ENCODE results near the gene THBS2.
"Not testable (repeated sequence)": the region's sequence is repeated elsewhere in the genome, so short reads cannot be mapped to it uniquely, and the experiment has no call there.

The THBS2 gene

GRCh38 chr6:169186496-169187169, 67.0 kb downstream of the THBS2 start:
- DNase-seq (ENCODE audit: low spot score) = no peak
- FAIRE-seq = no peak

- FAIRE-seq = no peak
- no peak for DNase-seq (ENCODE audit: low spot score)
Observed at GRCh38 chr6:169185692-169186485, 67.8 kb downstream of the THBS2 start.

- DNase-seq (ENCODE audit: low spot score) (no peak), FAIRE-seq (no peak)
Observed at GRCh38 chr6:169185011-169185521, 68.6 kb downstream of the THBS2 start.

DNA sequence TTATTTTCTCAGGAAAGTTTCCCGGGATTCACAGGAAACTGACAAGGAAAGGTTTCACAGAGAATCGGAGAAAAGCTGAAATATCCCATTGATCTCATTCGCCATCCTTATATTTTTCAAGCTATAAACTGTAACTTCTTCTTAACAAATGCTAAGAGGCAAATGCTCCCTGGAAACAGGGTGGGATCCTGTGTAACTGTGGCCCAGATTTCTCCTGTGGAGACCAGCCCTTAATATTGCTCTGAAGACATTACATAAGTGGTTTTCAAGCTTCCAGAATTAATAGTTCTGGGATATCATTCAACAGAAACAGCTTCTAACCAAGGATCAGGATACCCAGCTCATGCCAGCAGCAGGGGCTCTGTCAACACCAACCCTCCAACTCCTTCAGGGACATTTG, 69.2 kb downstream of the THBS2 start:
- DNase-seq (ENCODE audit: low spot score) = no peak
- FAIRE-seq = no peak

- no peak for FAIRE-seq
- DNase-seq (ENCODE audit: low spot score) = no peak
Observed at GRCh38 chr6:169183233-169183632, 70.4 kb downstream of the THBS2 start.

- DNase-seq (ENCODE audit: low spot score); FAIRE-seq: not testable (repeated sequence)
Observed at GRCh38 chr6:169179831-169180230, 73.8 kb downstream of the THBS2 start.

- no peak for FAIRE-seq
- no peak for DNase-seq (ENCODE audit: low spot score)
Observed at GRCh38 chr6:169177516-169178166, 76.0 kb downstream of the THBS2 start.

- DNase-seq (ENCODE audit: low spot score) = no peak
- FAIRE-seq = no peak
Observed at GRCh38 chr6:169176361-169176991, 77.2 kb downstream of the THBS2 start.

GRCh38 chr6:169175360-169175887, 78.2 kb downstream of the THBS2 start:
- FAIRE-seq (no peak), DNase-seq (ENCODE audit: low spot score) (no peak)

- DNase-seq (ENCODE audit: low spot score) (no peak), FAIRE-seq (no peak)
Observed at GRCh38 chr6:169174516-169175359, 78.9 kb downstream of the THBS2 start.

GRCh38 chr6:169173532-169174268, 79.9 kb downstream of the THBS2 start:
- FAIRE-seq (peak; percentile 77), DNase-seq (ENCODE audit: low spot score) (peak; percentile 57)

DNA sequence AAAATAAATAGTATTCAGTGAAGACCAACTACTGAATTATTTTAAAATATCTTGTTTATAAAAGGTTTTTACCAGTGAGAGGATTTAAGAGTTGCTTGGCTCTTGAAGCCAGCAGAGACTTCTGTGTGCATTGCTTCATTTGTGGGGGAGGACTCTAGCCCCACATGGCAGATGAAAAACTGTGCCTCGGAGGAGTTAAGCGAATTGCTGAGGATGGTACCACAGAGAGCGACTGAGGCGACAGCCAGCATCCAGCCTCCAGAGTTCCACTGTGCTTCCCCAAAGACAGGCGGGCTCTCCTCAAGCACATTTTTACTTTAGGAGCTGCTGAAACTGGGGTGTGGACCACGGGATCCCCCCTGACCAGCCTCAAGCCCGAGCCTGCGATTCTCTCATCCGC, 80.7 kb downstream of the THBS2 start:
- FAIRE-seq = no peak
- no peak for DNase-seq (ENCODE audit: low spot score)

DNA sequence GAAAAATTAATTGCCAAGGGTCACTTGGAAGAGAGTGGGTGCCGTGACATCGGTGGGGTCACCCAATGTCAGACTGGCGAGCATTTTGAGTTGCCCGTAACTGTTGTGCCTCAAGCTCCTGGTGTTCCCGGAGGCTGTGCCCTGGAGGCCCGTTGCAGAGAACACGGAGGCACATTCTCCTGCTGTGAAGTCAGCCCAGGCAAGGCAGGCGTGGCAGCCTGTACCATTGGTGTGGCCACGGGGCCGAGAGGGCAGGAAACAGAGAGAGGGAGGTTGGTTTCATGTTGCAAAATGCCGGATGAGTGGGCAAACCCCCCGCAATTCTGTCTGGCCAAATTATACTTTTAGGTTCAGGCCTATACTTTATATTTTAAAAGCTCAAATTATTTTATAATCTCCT, 81.2 kb downstream of the THBS2 start:
- peak; percentile 98 for FAIRE-seq
- DNase-seq (ENCODE audit: low spot score) = peak; percentile 87

DNA sequence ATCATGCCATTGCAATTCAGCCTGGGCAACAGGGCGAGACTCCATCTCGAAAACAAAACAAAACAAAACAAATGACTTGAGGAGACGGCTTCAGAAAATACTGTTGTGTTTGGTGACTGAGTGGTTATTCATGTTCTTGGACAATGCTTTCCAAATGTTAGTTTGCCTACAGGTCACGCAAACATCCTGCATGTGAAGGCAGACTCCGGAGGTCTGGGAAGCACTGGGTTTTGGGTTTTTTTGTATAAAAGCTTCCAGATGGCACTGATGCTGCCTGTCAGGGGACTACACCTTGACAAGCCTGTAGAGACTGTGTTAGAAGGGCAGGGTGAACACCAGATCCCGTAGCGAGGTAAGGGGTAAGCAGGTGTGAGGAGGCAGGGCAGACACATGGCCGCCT, 81.7 kb downstream of the THBS2 start:
- no peak for DNase-seq (ENCODE audit: low spot score)
- no peak for FAIRE-seq

- no peak for DNase-seq (ENCODE audit: low spot score)
- no peak for FAIRE-seq
Observed at GRCh38 chr6:169171016-169171415, 82.6 kb downstream of the THBS2 start.

DNA sequence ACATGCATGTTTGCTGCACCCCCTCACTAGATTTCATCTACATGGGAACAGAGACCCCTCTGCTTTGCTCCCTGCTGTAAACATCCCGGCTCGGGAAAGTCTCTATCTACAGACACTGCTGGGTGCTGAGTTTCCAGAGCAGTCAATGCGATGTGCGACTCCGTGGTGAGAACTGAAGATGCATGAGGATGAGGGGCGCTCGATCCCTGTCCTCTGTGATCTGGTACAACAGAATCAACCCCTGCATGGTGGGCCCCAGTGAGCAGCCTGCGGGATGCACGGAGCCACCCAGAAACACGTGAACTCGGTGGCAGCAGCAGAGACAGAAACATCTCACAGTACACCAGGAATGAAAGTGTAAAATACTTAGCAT, 83.1 kb downstream of the THBS2 start:
- no peak for FAIRE-seq
- DNase-seq (ENCODE audit: low spot score) = no peak

DNA sequence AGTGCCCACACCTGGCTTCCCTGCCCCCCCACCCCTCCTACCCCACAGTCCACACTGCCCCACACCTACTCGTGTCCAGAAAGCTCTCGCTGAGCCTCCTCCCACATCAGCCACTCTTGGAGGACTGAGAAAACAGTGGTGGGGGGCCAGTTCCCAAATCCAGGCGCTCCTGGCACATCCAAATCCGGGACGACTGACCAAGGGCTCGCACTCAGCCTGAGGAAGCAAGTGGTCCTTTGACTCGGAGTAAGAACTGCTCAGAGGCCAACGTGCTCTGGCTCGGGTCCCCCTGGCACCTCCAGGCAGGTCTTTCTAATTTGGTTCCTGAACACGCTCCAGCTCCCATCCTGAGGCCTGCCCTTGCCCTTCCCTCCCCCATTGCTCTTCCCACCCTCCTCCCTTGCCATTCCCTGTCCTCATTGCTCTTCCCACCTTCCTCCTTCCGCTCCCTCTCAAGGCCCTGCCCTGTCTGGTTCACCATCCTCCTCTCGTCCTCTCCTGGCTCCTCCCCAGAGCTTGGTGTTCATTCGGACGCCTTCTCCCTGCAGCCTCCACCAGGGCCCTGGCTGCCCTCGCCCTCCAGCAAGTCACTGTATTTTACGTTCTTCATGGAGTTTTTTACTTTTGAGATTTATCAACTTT, 83.6 kb downstream of the THBS2 start:
- DNase-seq (ENCODE audit: low spot score) = no peak
- FAIRE-seq = peak; percentile 5

- DNase-seq (ENCODE audit: low spot score) = no peak
- peak; percentile 53 for FAIRE-seq
Observed at GRCh38 chr6:169169375-169169774, 84.3 kb downstream of the THBS2 start.

- FAIRE-seq = no peak
- DNase-seq (ENCODE audit: low spot score) = no peak
Observed at GRCh38 chr6:169168706-169169105, 84.9 kb downstream of the THBS2 start.

DNA sequence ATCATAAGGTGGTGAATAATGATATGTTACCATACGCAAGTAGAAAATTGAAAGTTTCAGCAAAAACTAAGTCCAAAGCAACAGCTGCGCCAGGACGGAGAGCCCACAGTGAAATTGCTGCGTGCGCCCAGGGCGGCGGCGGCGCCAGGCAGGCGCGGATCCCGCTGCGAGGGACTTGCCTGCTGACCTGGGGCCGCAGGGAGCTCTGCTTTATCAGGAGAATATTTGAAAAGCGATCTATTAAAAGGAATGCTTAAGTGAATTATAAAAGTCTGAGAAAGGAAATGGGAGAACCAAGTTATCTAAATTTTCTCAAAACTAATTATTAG, 85.4 kb downstream of the THBS2 start:
- no peak for FAIRE-seq
- no peak for DNase-seq (ENCODE audit: low spot score)
